C4-2B (cell line): ENCODE results near the gene NYNRIN.

ENCODE experiments used
- CTCF ChIP-seq: fragments of 450-650 bp; conservative IDR thresholded peaks from 2 replicates; pipeline ENCODE4 v1.5.1; 2017; ENCODE audit warnings: mild to moderate bottlenecking
- ZFX ChIP-seq: fragments of 450-650 bp; IDR thresholded peaks from 2 replicates; pipeline ENCODE4 v1.6.1; 2017

- TF ChIP-seq CTCF (no peak), ZFX (no peak)
Measured at GRCh38 chr14:24376448-24377070, 22.2 kb upstream of the NYNRIN start.
